HG02588 (cell line): ENCODE measurements around the gene GMPR2.
"Not testable (repeated sequence)": the region's sequence is repeated elsewhere in the genome, so short reads cannot be mapped to it uniquely, and the experiment has no call there.

Experiments used
- ATAC-seq: cut with Tn5 transposase; IDR thresholded peaks from one replicate; pipeline ENCODE4 v1.9.1; 2021; ENCODE audit warnings: mild to moderate bottlenecking, moderate library complexity; ENCODE audit not compliant: unreplicated experiment

The GMPR2 gene

GRCh38 chr14:24198814-24199524 is 33.8 kb upstream of the GMPR2 start:
- ATAC-seq: no peak

DNA sequence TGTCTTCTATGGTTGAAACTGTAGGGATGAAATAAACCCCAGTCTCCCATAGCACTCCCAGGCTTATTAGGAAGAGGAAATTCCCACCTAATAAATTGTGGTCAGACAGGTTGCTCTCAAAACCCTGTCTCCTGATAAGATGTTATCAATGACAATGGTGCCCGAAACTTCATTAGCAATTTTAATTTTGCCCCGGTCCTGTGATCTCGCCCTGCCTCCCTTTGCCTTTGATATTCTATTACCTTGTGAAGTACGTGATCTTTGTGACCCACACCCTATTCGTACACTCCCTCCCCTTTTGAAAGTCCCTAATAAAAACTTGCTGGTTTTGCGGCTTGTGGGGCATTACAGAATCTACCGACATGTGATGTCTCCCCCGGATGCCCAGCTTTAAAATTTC is 30.2 kb upstream of the GMPR2 start:
- not testable (repeated sequence) for ATAC-seq

DNA sequence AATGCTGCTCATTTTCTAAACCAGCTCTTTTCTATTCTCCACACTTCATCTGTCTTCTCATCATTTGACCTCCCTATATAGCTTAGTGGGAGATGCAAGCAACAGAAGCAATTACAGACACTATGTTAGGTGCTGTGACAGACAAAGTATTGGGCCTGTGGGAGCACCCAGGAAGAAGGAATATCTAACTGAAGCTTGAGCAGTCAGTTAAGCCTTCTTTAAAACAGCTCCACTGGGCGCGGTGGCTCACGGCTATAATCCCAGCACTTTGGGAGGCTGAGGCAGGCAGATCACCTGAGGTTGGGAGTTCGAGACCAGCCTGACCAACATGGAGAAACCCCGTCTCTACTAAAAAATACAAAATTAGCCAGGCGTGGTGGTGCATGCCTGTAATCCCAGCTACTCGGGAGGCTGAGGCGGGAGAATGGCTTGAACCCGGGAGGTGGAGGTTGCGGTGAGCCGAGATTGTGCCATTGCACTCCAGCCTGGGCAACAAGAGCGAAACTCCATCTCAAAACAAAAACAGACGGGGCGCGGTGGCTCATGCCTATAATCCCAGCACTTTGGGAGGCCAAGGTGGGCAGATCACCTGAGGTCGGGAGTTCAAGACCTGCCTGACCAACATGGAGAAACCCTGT is 29.4 kb upstream of the GMPR2 start:
- ATAC-seq: not testable (repeated sequence)

DNA sequence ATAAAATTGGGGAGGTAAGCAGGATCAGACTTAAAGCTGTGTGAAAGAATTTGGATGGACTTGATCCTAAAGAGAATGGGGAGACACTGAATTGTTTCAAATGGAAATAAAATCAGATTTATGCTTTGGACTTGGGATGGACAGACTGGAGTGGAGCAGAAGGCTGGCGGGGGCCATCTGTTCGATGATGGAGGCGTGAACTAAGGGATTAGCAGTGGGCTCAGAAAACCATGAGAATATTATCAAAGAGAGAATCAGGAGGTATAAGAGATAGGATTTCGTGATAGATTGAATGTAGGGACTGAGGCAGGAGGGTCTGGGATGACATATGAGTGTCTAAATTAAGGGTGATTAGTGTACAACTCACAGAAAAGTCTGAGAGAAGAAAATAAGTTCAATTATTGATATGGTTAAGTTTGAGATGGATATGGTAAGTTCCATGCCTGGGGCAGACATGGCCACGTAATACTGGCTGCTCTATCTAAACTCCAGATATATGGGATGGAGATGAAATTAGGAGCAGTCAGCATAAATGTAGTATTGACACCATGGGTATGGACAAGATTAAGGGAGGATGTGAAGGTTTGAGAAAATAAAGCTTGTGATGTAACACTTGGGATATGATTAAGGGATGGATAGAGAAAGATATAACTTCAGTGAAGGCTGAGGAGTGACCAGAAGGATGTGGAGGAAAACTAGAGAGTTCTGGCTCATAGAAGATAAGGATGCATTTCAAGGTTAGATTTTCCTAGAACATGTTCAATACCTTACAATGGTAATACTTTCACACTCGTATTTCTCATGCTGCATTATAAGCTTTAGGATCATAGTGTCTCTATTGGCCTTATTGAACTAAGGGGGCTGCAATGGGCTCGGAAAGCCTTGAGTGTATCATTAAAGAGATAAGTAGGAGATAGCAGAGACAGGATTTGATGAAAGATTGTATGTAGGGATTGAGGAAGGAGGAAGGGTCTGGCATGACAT is 28.3 kb upstream of the GMPR2 start:
- no peak for ATAC-seq

GRCh38 chr14:24206260-24207103 is 26.2 kb upstream of the GMPR2 start:
- no peak for ATAC-seq

GRCh38 chr14:24207104-24207551 is 25.6 kb upstream of the GMPR2 start:
- ATAC-seq: no peak

DNA sequence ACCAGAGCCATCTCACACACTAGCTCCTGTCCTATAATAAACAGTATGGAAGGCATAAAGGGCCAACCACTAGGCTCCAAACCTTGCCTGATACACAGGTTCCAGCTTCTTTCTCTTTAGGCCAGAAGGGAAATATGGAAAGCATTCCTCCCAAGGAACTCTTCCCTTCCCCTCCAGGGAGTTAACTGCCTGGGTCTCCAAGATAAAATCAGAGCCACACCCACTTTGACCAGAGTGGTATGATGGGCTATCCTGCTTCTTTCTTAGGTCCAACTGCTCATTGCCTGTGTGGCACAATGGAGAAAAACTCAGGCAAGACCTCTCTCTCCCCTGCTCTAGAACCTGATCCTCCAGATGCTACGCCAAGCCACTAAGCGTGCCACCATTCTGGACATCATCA is 25.1 kb upstream of the GMPR2 start:
- ATAC-seq: no peak

DNA sequence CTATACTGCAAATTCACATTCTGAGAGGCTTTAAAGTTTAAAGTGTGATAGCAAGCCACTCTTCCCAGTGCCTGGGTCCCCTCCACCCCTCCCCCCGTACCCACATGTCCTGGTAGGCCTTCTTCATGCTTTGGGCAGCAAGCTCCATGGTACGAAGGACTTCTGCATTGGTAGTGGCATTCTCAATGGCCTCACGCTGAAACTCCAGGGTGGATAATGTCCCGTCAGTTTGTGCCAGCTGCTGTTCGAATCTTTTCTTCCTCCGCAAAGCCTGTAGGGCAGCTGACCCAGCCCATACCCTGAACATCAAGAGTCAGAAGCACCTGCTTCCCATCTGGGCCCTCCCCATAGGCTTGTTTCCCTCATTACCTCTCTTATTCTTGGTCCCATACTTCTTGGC is 21.4 kb upstream of the GMPR2 start:
- ATAC-seq: no peak

DNA sequence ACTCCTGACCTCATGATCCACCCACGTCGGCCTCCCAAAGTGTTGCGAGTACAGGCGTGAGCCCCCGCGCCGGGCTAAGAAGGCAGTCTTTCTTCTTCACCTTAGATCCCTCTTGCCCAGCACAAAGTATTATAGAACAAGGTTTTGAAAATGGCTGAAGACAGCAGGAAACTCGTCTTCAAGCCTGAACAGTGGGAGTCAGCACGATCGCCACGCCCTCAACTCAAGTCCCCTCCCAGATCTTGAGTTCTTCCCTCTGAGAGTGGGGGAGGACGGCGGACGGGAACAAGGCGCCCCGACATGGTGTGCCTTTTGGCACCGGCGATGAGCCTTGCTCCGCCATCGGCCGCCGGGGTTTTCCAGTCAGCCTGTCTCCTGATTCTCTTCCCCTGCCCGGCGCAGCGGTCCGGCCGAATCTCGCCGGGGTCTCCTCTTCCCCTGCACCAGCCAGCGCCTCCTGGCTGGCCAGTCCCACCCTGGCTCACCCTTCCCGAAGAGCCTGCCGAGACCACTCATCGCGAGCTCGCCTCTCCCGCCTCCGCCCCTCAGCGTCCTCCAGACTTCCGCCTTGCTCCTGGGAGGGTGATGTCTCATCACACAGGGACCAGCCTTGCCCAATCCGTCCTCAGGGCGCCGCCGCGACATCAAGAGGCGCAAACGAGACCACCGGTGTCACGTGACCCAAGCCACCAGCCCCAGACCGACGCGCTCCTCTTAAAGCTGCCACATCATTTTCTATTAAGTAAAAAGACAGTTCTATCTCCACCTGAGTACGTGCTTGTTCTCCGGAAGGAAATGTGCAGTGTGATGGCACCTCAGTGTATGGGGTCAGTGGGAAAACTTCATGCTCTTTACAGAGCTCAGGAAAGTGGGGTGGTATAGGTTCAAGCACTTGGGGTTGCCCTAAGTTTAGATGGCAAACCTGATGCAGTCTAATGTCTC is 19.5 kb upstream of the GMPR2 start, which contains the start of gene CHMP4A:
Gene CHMP4A, minus strand, starts transcription at position 565 of the 942 bp plus-strand sequence. Its CDS starts 49 bp downstream, at position 516.
- ATAC-seq: peak; percentile 76

DNA sequence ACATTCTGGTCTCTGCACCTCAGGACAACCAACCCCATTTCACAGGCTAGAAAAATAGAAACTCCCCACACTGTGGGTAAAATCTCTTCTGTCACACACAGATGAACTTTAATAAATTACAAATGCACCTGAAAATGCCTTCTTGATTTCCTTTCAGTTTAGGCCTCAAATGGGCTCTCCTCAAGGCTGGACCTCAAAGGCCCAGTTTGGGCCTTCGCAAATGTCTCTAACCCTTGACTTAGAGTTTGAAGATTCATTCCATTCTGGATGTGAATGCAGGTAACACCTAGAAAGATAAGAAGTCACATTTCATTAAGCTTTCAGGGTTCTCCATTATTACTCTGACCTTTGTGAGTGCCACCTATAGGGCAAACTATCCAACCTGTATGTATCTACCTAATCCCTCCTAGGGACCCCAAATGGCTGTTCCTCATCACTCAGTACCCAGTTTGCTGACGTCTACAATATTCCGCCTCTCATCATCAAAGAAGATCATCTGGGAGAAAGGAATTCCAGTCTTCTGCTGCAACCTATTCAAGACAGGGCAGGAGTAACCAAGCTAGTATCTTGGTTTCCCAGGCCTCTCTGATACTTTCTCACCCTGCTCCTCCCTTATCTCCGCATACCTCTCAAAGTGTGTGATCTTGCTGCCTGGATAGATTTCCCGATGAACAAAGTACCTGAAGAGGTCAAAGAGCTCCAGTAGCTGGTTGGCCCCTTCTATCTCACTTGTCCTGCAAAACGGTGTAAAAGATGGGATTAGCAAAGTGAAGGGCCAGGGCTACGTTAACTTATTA is 18.7 kb upstream of the GMPR2 start:
- no peak for ATAC-seq

GRCh38 chr14:24215495-24216344 is 17.0 kb upstream of the GMPR2 start, which contains the start of gene MDP1:
Gene MDP1 (minus strand): TSS chr14:24216066. CDS start chr14:24215955, 111 bp downstream.
- ATAC-seq: peak; percentile 66

- no peak for ATAC-seq
Measured at GRCh38 chr14:24216345-24216699, 16.4 kb upstream of the GMPR2 start.

DNA sequence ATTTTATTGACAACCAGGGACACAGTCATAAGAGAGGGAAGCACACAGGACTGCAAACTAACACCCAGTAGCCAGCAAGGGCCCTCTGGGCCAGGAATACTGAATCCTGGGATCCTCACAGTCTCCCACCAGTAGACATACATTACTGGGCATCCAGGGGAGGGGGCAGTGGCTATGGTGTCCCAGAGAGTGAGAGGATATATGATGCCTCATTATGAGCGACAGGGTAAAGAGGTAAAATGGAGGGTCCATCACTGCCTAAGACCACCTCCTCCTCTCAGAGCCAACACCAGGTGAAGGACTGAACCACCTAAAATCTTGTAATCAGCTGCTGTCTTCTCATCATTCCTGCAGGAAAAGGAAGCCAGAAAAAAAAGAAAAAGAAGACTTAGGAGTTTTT is 15.9 kb upstream of the GMPR2 start:
- ATAC-seq: not testable (repeated sequence)

- no peak for ATAC-seq
Measured at GRCh38 chr14:24219080-24219479, 13.6 kb upstream of the GMPR2 start.

- no peak for ATAC-seq
Measured at GRCh38 chr14:24219521-24219920, 13.2 kb upstream of the GMPR2 start.

GRCh38 chr14:24222987-24223386 is 9.7 kb upstream of the GMPR2 start:
- not testable (repeated sequence) for ATAC-seq

- no peak for ATAC-seq
Measured at GRCh38 chr14:24224618-24225071, 8.1 kb upstream of the GMPR2 start.
